Activated naive CD4-positive, alpha-beta T cell treated with anti-CD3 and anti-CD28 coated beads for 36 hours (primary cell): ENCODE results near the gene PTF1A. TPM values are rescaled to one million over a fixed set of nuclear protein-coding genes. Genes with fewer than 3 reads are reported as not detected.

Experiments
- CTCF ChIA-PET: fragments of 350-600 bp; sonication (Branson Sonifier 250); formaldehyde crosslinking; loops from one replicate; lab custom pipeline; 2021; ENCODE audit warnings: antibody characterized with exemption; lab: Charles Lee
- DNase-seq: peaks from one replicate; pipeline ENCODE4 v3.0.0-alpha.2; 2020
- H3K27ac Mint-ChIP-seq: one replicate; pipeline ENCODE4 v1.8.0; 2021; ENCODE audit warnings: mild to moderate bottlenecking, mixed read lengths
- H3K27me3 Mint-ChIP-seq: one replicate; pipeline ENCODE4 v1.8.0; 2021; ENCODE audit warnings: low read depth, mixed read lengths
- H3K36me3 Mint-ChIP-seq: one replicate; pipeline ENCODE4 v1.8.0; 2021; ENCODE audit warnings: low read depth, mixed read lengths
- H3K4me1 Mint-ChIP-seq: one replicate; pipeline ENCODE4 v1.8.0; 2021; ENCODE audit warnings: low read depth, mixed read lengths
- H3K4me3 Mint-ChIP-seq: one replicate; pipeline ENCODE4 v1.8.0; 2021; ENCODE audit warnings: mild to moderate bottlenecking, moderate library complexity, mixed read lengths
- H3K9me3 Mint-ChIP-seq: one replicate; pipeline ENCODE4 v1.8.0; 2021; ENCODE audit warnings: mixed read lengths
- intact Hi-C: fragments of 100-400 bp; cut with micrococcal nuclease; formaldehyde crosslinking; loops from one replicate; pipeline ENCODE4 v1.15.1; 2023
- total RNA-seq, 2 experiments: library from RNA; stranded (reverse); gene quantifications; one replicate each; pipeline ENCODE4 v1.2.3, GENCODE V29; 2021

Gene PTF1A
- total RNA-seq = not detected

DNA sequence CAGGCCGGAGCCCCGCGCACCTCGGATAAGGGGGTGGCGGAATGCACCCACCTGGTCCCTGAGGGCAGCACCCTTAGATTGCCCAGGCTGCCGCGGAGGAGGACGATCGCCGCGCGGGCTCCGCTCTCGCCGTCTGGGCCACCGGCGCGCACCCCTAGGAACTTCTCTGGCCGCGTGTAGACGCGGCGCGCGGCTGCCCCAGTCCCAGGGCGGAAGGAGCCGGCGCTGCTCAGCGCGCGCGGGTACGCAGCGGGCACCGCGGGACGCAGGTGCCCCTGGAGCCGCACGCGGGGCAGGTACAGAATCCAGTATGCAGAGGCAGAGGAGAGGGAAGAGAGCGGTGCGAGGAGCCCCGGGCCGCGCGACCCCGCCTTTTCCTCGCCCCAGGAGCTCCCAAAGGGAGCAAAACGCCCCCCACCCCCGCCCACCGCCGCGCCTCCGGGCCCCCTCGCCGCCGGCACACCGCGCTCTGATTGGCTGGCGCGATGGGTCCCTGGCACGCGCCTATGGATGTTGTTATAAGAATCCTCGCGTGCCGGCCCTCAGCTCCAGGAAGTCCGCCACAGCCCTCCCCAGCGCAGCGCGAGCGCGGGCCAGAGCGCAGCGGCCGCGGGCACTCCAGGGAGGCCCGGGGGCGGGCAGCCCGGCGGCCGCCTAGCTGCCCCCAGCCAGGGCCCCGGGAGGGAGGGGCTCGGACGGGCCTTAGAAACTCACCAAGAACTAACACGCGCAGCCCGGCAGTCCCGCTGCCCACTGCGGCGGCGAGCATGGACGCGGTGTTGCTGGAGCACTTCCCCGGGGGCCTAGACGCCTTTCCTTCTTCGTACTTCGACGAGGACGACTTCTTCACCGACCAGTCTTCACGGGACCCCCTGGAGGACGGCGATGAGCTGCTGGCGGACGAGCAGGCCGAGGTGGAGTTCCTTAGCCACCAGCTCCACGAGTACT, at the start of gene PTF1A:
Gene PTF1A (plus strand): TSS at position 549 of the 948 bp plus-strand sequence. CDS start 219 bp downstream, at position 768.
- peaks cover 70% of the 10 kb centered on the region for H3K27me3 Mint-ChIP-seq
- no peak for DNase-seq
- no peaks in the 10 kb centered on the region for H3K9me3 Mint-ChIP-seq
- CTCF ChIA-PET = interaction anchor here (0.7 to 1.1 kb wide), 2 partner anchors 15 to 26 kb away, joined by 3 read pairs; no protein-coding TSS in a partner anchor
- H3K4me1 Mint-ChIP-seq = peaks cover 9% of the 10 kb centered on the region
- H3K4me3 Mint-ChIP-seq = no peak within 1 kb of the TSS
- H3K27ac Mint-ChIP-seq = no peak within 1 kb of the TSS
- intact Hi-C loops = loop anchor here (1.0 kb wide), 1 partner anchor 18 kb away; no protein-coding TSS in a partner anchor
- no peaks in the 10 kb centered on the region for H3K36me3 Mint-ChIP-seq

DNA sequence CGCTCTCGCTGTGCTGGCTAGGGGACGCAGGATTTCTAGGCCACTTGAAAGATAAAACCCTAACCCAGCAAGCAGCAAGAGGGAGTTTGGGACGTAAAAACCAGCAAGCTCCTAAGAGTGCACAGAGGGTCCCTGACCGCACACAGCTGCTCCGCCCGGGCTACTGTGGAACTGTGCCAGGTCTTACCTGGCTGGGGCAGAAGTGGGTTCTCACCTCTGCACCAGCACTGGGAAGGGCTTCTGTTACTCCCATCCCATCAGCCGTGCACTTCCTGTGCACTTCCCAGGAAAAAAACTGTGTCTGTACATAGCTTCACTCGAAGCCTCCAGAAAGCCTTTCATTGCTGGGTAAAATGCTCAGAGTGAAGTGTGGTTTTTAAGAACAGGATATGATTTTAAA, 45.9 kb upstream of the PTF1A start:
- H3K9me3 Mint-ChIP-seq = no peaks in the 10 kb centered on the region
- H3K4me3 Mint-ChIP-seq = no peak overlapping the region

GRCh38 chr10:23147035-23147434, 45.1 kb upstream of the PTF1A start:
- Mint-ChIP-seq H3K9me3 (no peaks in the 10 kb centered on the region), H3K27ac (no peak overlapping the region), H3K36me3 (no peaks in the 10 kb centered on the region), H3K4me1 (no peaks in the 10 kb centered on the region), H3K27me3 (peaks cover 8% of the 10 kb centered on the region), H3K4me3 (no peak overlapping the region)
- CTCF ChIA-PET = no interaction called here
- no peak for DNase-seq
- intact Hi-C loops = no loop called here

More for the DNA sequence above, 45.9 kb upstream of the PTF1A start:
- no peaks in the 10 kb centered on the region for H3K4me1 Mint-ChIP-seq
- intact Hi-C loops = no loop called here
- H3K27me3 Mint-ChIP-seq = peaks cover 8% of the 10 kb centered on the region
- no peak overlapping the region for H3K27ac Mint-ChIP-seq
- no peaks in the 10 kb centered on the region for H3K36me3 Mint-ChIP-seq
- DNase-seq = no peak
- CTCF ChIA-PET = no interaction called here

DNA sequence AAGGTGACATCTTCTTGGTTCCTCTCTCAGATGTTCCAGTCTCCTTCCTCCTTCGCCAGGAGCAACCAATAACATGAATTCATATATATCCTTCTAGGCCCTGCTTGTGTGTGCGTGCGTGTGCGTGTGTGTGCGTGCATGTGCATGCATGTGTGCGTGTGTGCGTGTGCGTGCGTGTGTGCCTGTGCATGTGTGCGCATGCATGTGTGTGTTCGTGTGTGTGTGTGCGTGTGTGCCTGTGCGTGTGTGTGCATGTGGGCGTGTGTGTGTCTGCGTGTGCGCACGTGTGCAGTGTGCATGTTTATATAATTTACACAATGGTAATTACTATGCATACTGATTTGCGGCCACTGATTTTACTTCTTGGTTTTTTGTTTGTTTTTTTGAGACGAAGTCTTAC, 43.9 kb upstream of the PTF1A start:
- Mint-ChIP-seq H3K27ac (no peak overlapping the region), H3K27me3 (peaks cover 8% of the 10 kb centered on the region), H3K4me3 (no peak overlapping the region), H3K36me3 (no peaks in the 10 kb centered on the region), H3K9me3 (no peaks in the 10 kb centered on the region), H3K4me1 (no peaks in the 10 kb centered on the region)
- DNase-seq = no peak
- intact Hi-C loops = no loop called here
- CTCF ChIA-PET = no interaction called here

DNA sequence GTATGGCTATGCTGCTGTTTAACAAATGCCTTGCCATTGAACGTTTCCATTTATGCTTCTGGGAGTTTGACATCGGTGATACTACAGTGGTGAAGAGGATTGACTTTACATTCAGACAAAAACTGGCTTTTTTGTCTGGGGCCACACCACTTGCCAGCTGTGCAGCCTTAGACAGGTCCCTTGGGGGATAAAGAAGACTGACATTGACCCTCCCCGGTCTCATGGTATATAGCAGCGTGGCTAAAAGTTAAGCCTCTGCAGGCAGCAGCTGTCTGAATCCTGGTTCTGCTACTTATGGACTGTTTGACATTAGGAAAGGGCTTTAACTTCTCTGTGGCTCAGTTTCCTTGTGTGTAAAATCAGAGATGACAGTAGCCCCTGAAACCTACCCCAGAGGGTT, 42.0 kb upstream of the PTF1A start:
- Mint-ChIP-seq H3K4me1 (no peaks in the 10 kb centered on the region), H3K27me3 (peaks cover 12% of the 10 kb centered on the region), H3K36me3 (no peaks in the 10 kb centered on the region), H3K4me3 (no peak overlapping the region), H3K27ac (no peak overlapping the region), H3K9me3 (no peaks in the 10 kb centered on the region)
- DNase-seq = no peak
- CTCF ChIA-PET = no interaction called here
- intact Hi-C loops = no loop called here

GRCh38 chr10:23150610-23151009, 41.5 kb upstream of the PTF1A start:
- DNase-seq = no peak
- H3K27ac Mint-ChIP-seq = no peak overlapping the region
- intact Hi-C loops = no loop called here
- peaks cover 12% of the 10 kb centered on the region for H3K27me3 Mint-ChIP-seq
- CTCF ChIA-PET = no interaction called here
- no peaks in the 10 kb centered on the region for H3K4me1 Mint-ChIP-seq
- no peaks in the 10 kb centered on the region for H3K36me3 Mint-ChIP-seq
- H3K9me3 Mint-ChIP-seq = no peaks in the 10 kb centered on the region
- H3K4me3 Mint-ChIP-seq = no peak overlapping the region

DNA sequence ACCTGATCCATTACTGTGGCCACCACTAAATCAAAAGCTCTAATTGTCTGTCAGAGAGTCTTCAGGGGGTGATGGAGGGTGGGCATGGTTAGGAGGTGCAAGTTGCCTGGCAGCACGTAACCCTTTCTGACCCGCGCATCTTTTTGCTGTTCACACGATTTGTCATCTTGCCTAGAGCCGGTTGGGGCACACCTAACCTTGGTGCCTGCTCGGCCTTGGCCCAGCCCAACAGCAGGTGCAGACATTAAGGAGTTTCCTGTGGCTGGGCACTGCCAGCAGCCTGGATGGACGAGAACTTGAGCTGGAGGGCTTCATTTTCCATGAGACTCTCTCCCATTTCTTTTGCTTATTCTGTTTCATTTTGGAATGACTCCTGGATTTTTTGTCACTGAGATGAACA, 41.0 kb upstream of the PTF1A start:
- intact Hi-C loops = no loop called here
- H3K4me3 Mint-ChIP-seq = no peak overlapping the region
- H3K4me1 Mint-ChIP-seq = no peaks in the 10 kb centered on the region
- no peaks in the 10 kb centered on the region for H3K9me3 Mint-ChIP-seq
- no peaks in the 10 kb centered on the region for H3K36me3 Mint-ChIP-seq
- H3K27me3 Mint-ChIP-seq = peaks cover 17% of the 10 kb centered on the region
- H3K27ac Mint-ChIP-seq = no peak overlapping the region
- DNase-seq = no peak
- CTCF ChIA-PET = no interaction called here

- Mint-ChIP-seq H3K4me3 (no peak overlapping the region), H3K4me1 (peaks cover 8% of the 10 kb centered on the region), H3K9me3 (no peaks in the 10 kb centered on the region), H3K36me3 (no peaks in the 10 kb centered on the region), H3K27me3 (peaks cover 38% of the 10 kb centered on the region), H3K27ac (no peak overlapping the region)
- CTCF ChIA-PET = interaction anchor here (0.6 to 4.3 kb wide), 2 partner anchors 137 to 480 kb away, joined by 3 to 71 read pairs; no protein-coding TSS in a partner anchor
- intact Hi-C loops = loop anchor here (5.0 kb wide), 2 partner anchors 502 to 1347 kb away; no protein-coding TSS in a partner anchor
- DNase-seq = no peak
Measured at GRCh38 chr10:23155169-23155568, 36.9 kb upstream of the PTF1A start.

DNA sequence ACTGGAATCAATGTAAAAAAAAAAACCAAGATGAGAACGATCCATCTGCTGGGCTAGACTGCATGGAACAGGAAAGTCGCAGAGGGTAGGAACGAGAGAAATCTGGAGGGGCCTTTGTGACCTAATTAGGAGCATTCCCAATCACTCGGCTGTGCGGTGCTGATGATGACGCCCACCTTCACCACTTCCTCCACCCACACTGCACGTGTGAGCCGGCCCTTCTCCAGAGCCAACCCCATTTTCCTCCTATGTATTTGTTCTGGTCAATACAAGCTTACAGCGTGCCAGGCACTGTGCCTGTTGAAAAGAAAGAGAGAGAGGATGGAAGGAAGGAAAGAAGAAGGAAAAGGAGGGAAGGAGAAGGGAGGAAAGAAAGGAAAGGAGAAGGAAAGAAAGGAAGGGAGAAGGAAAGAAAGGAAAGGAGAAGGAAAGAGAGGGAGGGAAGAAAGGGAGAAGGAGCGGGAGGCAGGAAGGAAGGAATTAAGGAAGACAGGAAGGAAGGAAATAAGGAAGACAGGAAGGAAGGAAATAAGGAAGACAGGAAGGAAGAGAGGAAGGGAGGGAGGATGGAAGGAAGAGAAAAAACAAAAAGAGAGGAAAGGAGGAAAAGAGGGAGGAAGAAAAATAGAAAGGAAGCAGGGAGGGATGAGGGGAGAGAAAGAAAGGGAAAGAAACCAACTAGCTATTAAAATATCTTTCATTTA, 35.5 kb upstream of the PTF1A start:
- H3K36me3 Mint-ChIP-seq = no peaks in the 10 kb centered on the region
- no peaks in the 10 kb centered on the region for H3K9me3 Mint-ChIP-seq
- peaks cover 33% of the 10 kb centered on the region for H3K27me3 Mint-ChIP-seq
- intact Hi-C loops = loop anchor here (5.0 kb wide), 2 partner anchors 501 to 1346 kb away; no protein-coding TSS in a partner anchor
- no peak overlapping the region for H3K27ac Mint-ChIP-seq
- no peak for DNase-seq
- H3K4me3 Mint-ChIP-seq = no peak overlapping the region
- CTCF ChIA-PET = interaction anchor here (0.6 to 4.3 kb wide), 7 partner anchors 12 to 500 kb away, joined by 3 to 71 read pairs (median 3); no protein-coding TSS in a partner anchor
- peaks cover 8% of the 10 kb centered on the region for H3K4me1 Mint-ChIP-seq

- H3K4me1 Mint-ChIP-seq = peaks cover 8% of the 10 kb centered on the region
- peaks cover 33% of the 10 kb centered on the region for H3K27me3 Mint-ChIP-seq
- H3K36me3 Mint-ChIP-seq = no peaks in the 10 kb centered on the region
- CTCF ChIA-PET = interaction anchor here (0.6 to 4.3 kb wide), 11 partner anchors 52 to 1361 kb away, joined by 3 to 71 read pairs (median 4); no protein-coding TSS in a partner anchor
- no peak overlapping the region for H3K27ac Mint-ChIP-seq
- no peak for DNase-seq
- no peak overlapping the region for H3K4me3 Mint-ChIP-seq
- intact Hi-C loops = loop anchor here (5.0 kb wide), 2 partner anchors 500 to 1345 kb away; no protein-coding TSS in a partner anchor
- H3K9me3 Mint-ChIP-seq = no peaks in the 10 kb centered on the region
Measured at GRCh38 chr10:23157239-23157681, 34.9 kb upstream of the PTF1A start.

- peaks cover 8% of the 10 kb centered on the region for H3K4me1 Mint-ChIP-seq
- intact Hi-C loops = loop anchor here (1.0 to 5.0 kb wide), 10 partner anchors 135 to 1399 kb away; no protein-coding TSS in a partner anchor
- H3K36me3 Mint-ChIP-seq = no peaks in the 10 kb centered on the region
- peaks cover 33% of the 10 kb centered on the region for H3K27me3 Mint-ChIP-seq
- CTCF ChIA-PET = interaction anchor here (0.7 to 4.3 kb wide), 23 partner anchors 10 to 1361 kb away, joined by 3 to 71 read pairs (median 4); no protein-coding TSS in a partner anchor
- H3K4me3 Mint-ChIP-seq = no peak overlapping the region
- H3K27ac Mint-ChIP-seq = no peak overlapping the region
- H3K9me3 Mint-ChIP-seq = no peaks in the 10 kb centered on the region
- DNase-seq = peak; percentile 27
Measured at GRCh38 chr10:23157691-23158369, 34.3 kb upstream of the PTF1A start.
